ENCODE measurements around the gene VPS29. TPM values are rescaled to one million over a fixed set of nuclear protein-coding genes. Genes with fewer than 3 reads are reported as not detected.
A peak's percentile ranks its signal among the peaks of the same experiment; 100 is the strongest.

Gene VPS29
- total RNA-seq, 2 experiments from 2014 or later, result 71.7 to 76.4 TPM

DNA sequence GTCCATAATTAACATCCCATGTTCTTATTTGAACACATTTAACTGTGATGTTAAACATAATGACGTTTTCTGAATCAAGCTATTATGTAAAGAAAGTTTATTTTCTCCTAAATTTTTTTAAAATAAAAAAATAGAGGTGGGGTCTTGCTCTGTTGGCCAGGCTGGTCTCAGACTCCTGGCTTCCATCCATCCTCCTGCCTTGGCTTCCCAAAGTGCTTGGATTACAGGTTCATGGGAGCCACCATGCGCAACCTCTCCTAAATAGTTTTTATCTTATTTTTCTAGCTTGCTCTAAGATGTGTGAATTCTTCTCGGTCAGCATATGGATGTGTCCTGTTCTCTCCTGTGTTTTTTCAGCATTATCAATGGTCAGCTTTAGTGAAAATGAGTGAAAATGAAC, 3.4 kb upstream of the VPS29 start:
- H3K9me3 Mint-ChIP-seq, result peaks cover 5% of the 10 kb centered on the region

GRCh38 chr12:110503432-110503831, 1.5 kb upstream of the VPS29 start:
- no peak for TF ChIP-seq CTCF (IDR thresholded peaks at IDR 0.05)
- Mint-ChIP-seq H3K36me3 (ENCODE audit: low read depth) (peaks cover 23% of the 10 kb centered on the region), H3K27ac (peak overlapping the region; percentile 96), H3K4me3 (no peak overlapping the region), H3K9me3 (peaks cover 5% of the 10 kb centered on the region), H3K27me3 (no peaks in the 10 kb centered on the region), H3K4me1 (ENCODE audit: low read depth) (peaks cover 29% of the 10 kb centered on the region)
- ATAC-seq (no peak), DNase-seq (no peak)
- ChIA-PET POLR2A (interaction anchor here (0.6 to 3.8 kb wide), 4 partner anchors 35 to 279 kb away, joined by 3 to 15 read pairs (median 6); partner anchors contain the start of genes FAM216A and GPN3), CTCF (interaction anchor here (0.8 to 9.8 kb wide), 3 partner anchors 12 to 99 kb away, joined by 3 to 84 read pairs (median 4); partner anchors contain the start of gene ARPC3)
- intact Hi-C loops (cut with micrococcal nuclease), result loop anchor here (2.0 kb wide), 1 partner anchor 35 kb away; the partner anchor contains the start of genes FAM216A and GPN3

More for the DNA sequence above, 3.4 kb upstream of the VPS29 start:
- TF ChIP-seq CTCF (IDR thresholded peaks at IDR 0.05), result no peak
- DNase-seq (no peak), ATAC-seq (no peak)
- Mint-ChIP-seq H3K4me1 (ENCODE audit: low read depth) (peaks cover 14% of the 10 kb centered on the region), H3K27ac (no peak overlapping the region), H3K27me3 (no peaks in the 10 kb centered on the region), H3K4me3 (no peak overlapping the region), H3K36me3 (ENCODE audit: low read depth) (peaks cover 14% of the 10 kb centered on the region)
- CTCF ChIA-PET, result interaction anchor here (1.2 to 1.3 kb wide), 2 partner anchors 97 to 192 kb away, joined by 3 to 6 read pairs; no protein-coding TSS in a partner anchor
- intact Hi-C loops (cut with micrococcal nuclease), result no loop called here
- POLR2A ChIA-PET, result interaction anchor here (0.8 to 1.0 kb wide), 2 partner anchors 26 to 37 kb away, joined by 3 to 4 read pairs; partner anchors contain the start of genes FAM216A and GPN3

GRCh38 chr12:110501399-110501751, 536 bp downstream of the VPS29 start:
- Mint-ChIP-seq H3K9me3 (peaks cover 5% of the 10 kb centered on the region), H3K4me3 (peak overlapping the region; percentile 97), H3K4me1 (ENCODE audit: low read depth) (peaks cover 30% of the 10 kb centered on the region), H3K27ac (peak overlapping the region; percentile 96), H3K36me3 (ENCODE audit: low read depth) (peaks cover 25% of the 10 kb centered on the region), H3K27me3 (no peaks in the 10 kb centered on the region)
- CTCF ChIA-PET, result interaction anchor here (1.5 to 9.8 kb wide), 3 partner anchors 33 to 101 kb away, joined by 7 to 84 read pairs (median 10); partner anchors contain the start of genes ARPC3, FAM216A and GPN3
- TF ChIP-seq CTCF (IDR thresholded peaks at IDR 0.05), result no peak
- POLR2A ChIA-PET, result interaction anchor here (0.7 to 5.5 kb wide), 10 partner anchors 8 to 103 kb away, joined by 3 to 40 read pairs (median 5); partner anchors contain the start of genes ARPC3, FAM216A and GPN3
- DNase-seq (no peak), ATAC-seq (peak; percentile 5)
- intact Hi-C loops (cut with micrococcal nuclease), result no loop called here

DNA sequence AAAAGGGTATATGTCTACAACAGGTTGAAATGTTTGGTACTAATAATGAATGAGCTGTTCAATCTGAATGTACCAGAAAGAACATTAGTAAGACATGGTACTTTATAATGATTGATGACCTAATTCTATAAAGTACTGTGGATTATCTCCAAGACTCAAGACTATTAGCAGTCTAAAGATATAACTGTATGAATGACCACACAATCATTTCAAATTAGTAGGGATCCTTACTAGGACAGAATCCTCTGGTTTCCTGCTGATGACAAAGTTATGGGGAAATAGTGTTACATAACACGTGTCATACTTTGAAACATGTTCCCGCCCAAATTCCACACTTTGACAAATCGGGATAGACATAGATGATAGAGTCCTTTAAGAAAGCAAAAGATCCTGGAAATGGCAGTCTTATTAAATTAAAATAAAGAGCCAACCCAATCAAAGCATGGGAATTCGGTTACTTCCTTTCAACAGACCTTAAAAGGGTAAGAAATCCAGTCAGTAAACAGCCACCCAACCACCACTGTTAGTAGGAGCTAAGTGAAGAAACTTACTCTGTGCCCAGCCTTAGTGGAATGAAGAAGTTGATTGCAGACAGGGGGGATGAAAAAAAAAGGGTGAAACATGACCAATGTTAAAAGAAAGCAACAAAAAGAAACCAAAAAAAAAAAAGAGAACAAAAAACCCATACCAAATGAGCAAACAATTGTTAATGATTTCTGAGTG, 2.8 kb downstream of the VPS29 start:
- Mint-ChIP-seq H3K36me3 (ENCODE audit: low read depth) (peaks cover 35% of the 10 kb centered on the region), H3K27me3 (no peaks in the 10 kb centered on the region), H3K4me1 (ENCODE audit: low read depth) (peaks cover 35% of the 10 kb centered on the region), H3K27ac (peak overlapping the region; percentile 73), H3K9me3 (peaks cover 5% of the 10 kb centered on the region), H3K4me3 (peak overlapping the region; percentile 32)
- no peak for ATAC-seq
- no peak for TF ChIP-seq CTCF (IDR thresholded peaks at IDR 0.05)
- ChIA-PET CTCF (interaction anchor here (1.1 to 9.8 kb wide), 6 partner anchors 29 to 389 kb away, joined by 3 to 84 read pairs (median 6); partner anchors contain the start of genes ARPC3, FAM216A and GPN3), POLR2A (interaction anchor here (2.4 to 5.5 kb wide), 2 partner anchors 9 to 30 kb away, joined by 6 to 40 read pairs; partner anchors contain the start of genes FAM216A and GPN3)
- intact Hi-C loops (cut with micrococcal nuclease), result no loop called here
- no peak for DNase-seq

All from activated CD8-positive, alpha-beta T cell treated with anti-CD3 and anti-CD28 coated beads for 36 hours (primary cell).